Loucy (cell line): Measurements from ENCODE around the gene ZNF593OS.

Experiments used
- H2AFZ ChIP-seq: fragments of 200-600 bp; sonication (generic); 2 replicates; pipeline ENCODE4 v1.6.0; 2016; ENCODE audit warnings: antibody characterized with exemption, mild to moderate bottlenecking, low read length, moderate library complexity
- H3F3A ChIP-seq: fragments of 200-600 bp; 2 replicates; pipeline ENCODE4 v1.6.0; 2016; ENCODE audit warnings: antibody characterized with exemption, low read depth, mild to moderate bottlenecking
- H3K27me3 ChIP-seq: fragments of 200-600 bp; sonication (generic); 2 replicates; pipeline ENCODE4 v1.6.1; 2014; ENCODE audit warnings: low read length, mild to moderate bottlenecking; ENCODE audit not compliant: insufficient read depth, poor library complexity, severe bottlenecking
- H3K36me3 ChIP-seq: fragments of 200-600 bp; sonication (generic); 2 replicates; pipeline ENCODE4 v1.6.1; 2016; ENCODE audit warnings: low read length; ENCODE audit not compliant: insufficient read depth
- H3K4me1 ChIP-seq: fragments of 200-600 bp; sonication (generic); 2 replicates; pipeline ENCODE4 v1.5.1; 2014; ENCODE audit warnings: low read length, mild to moderate bottlenecking; ENCODE audit not compliant: insufficient read depth, poor library complexity, severe bottlenecking
- H3K4me2 ChIP-seq: fragments of 200-600 bp; sonication (generic); 2 replicates; pipeline ENCODE4 v1.6.0; 2014; ENCODE audit warnings: antibody characterized with exemption, low read length, low read depth, mild to moderate bottlenecking; ENCODE audit not compliant: poor library complexity, severe bottlenecking
- H3K4me3 ChIP-seq: fragments of 200-600 bp; sonication (generic); 2 replicates; pipeline ENCODE4 v1.5.1; 2014; ENCODE audit warnings: low read length, mild to moderate bottlenecking, mixed read lengths; ENCODE audit not compliant: poor library complexity, severe bottlenecking
- H3K79me2 ChIP-seq: fragments of 200-600 bp; sonication (generic); 2 replicates; pipeline ENCODE4 v1.6.1; 2014; ENCODE audit warnings: low read length; ENCODE audit not compliant: insufficient read depth
- H3K9ac ChIP-seq: fragments of 200-600 bp; sonication (generic); 2 replicates; pipeline ENCODE4 v1.6.0; 2014; ENCODE audit warnings: mild to moderate bottlenecking, low read depth, low read length, moderate library complexity; ENCODE audit not compliant: poor library complexity, severe bottlenecking
- H3K9me2 ChIP-seq: fragments of 200-600 bp; sonication (generic); replicated peaks from 2 replicates; pipeline ENCODE4 v1.6.1; 2016; ENCODE audit warnings: low read depth, low read length, mixed read lengths
- H3K9me3 ChIP-seq: fragments of 200-600 bp; sonication (generic); 2 replicates; pipeline ENCODE4 v1.6.1; 2014; ENCODE audit warnings: mild to moderate bottlenecking, antibody characterized with exemption, low read length, low read depth; ENCODE audit not compliant: insufficient read depth
- H4K20me1 ChIP-seq: fragments of 200-600 bp; sonication (generic); 2 replicates; pipeline ENCODE4 v1.6.0; 2014; ENCODE audit warnings: antibody characterized with exemption, low read length, mild to moderate bottlenecking; ENCODE audit not compliant: insufficient read depth, poor library complexity, severe bottlenecking
- CTCF ChIP-seq: fragments of 200-600 bp; sonication (generic); conservative IDR thresholded peaks from 2 replicates; pipeline ENCODE4 v1.5.1; 2014; ENCODE audit warnings: mild to moderate bottlenecking, antibody characterized with exemption, low read length
- EZH2phosphoT487 ChIP-seq: fragments of 200-600 bp; IDR thresholded peaks from 2 replicates; pipeline ENCODE4 v1.6.1; 2018; ENCODE audit warnings: antibody characterized with exemption, mild to moderate bottlenecking, moderate library complexity, borderline replicate concordance

Gene ZNF593OS

DNA sequence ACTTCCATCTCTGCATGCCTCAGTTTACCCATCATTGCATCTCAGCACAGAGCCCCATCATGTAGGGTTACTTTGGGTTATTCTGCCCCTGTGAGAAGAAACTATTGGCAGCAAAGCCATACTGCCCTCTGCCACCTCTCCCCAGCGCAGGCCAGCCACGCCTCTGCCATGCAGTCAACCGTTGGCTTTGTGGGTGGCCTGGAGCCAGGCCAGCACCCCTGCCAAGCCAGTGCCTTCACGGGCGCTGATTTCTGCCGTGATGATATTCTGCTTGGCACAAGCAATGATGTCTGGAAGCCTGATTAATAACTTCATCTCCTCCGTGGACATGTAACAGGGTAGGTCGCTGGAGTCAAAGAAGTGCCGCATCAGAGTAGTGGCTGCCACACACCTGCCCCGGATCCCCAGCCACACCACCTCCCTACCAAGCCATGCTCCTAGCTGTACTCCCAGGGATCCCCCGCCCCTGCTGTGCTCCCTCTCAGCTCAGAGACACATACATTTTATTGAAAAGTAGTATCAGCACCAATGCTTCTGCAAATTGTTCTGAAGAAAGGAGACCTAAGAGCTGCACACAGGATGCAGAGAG lies 47.4 kb upstream of the ZNF593OS start:
- Histone ChIP-seq H3K36me3 (no peaks in the 10 kb centered on the region), H3K27me3 (no peaks in the 10 kb centered on the region), H3F3A (no peaks in the 10 kb centered on the region), H2AFZ (no peak overlapping the region), H3K9ac (no peak overlapping the region), H4K20me1 (no peaks in the 10 kb centered on the region), H3K4me2 (no peak overlapping the region), H3K79me2 (no peaks in the 10 kb centered on the region), H3K9me3 (no peaks in the 10 kb centered on the region), H3K9me2 (no peaks in the 10 kb centered on the region), H3K4me1 (no peaks in the 10 kb centered on the region), H3K4me3 (no peak overlapping the region)
- TF ChIP-seq CTCF (no peak), EZH2phosphoT487 (no peak)

- H3F3A ChIP-seq, result no peaks in the 10 kb centered on the region
- no peaks in the 10 kb centered on the region for H3K9me3 ChIP-seq
- H3K36me3 ChIP-seq, result no peaks in the 10 kb centered on the region
- TF ChIP-seq EZH2phosphoT487, result no peak
- TF ChIP-seq CTCF, result no peak
- H3K9me2 ChIP-seq, result no peaks in the 10 kb centered on the region
- no peak overlapping the region for H2AFZ ChIP-seq
- H3K9ac ChIP-seq, result no peak overlapping the region
- H3K4me2 ChIP-seq, result no peak overlapping the region
- no peaks in the 10 kb centered on the region for H4K20me1 ChIP-seq
- H3K79me2 ChIP-seq, result no peaks in the 10 kb centered on the region
- no peaks in the 10 kb centered on the region for H3K4me1 ChIP-seq
- H3K4me3 ChIP-seq, result no peak overlapping the region
- H3K27me3 ChIP-seq, result no peaks in the 10 kb centered on the region
These were observed 43.6 kb upstream of the ZNF593OS start for GRCh38 chr1:26215246-26215645.

DNA sequence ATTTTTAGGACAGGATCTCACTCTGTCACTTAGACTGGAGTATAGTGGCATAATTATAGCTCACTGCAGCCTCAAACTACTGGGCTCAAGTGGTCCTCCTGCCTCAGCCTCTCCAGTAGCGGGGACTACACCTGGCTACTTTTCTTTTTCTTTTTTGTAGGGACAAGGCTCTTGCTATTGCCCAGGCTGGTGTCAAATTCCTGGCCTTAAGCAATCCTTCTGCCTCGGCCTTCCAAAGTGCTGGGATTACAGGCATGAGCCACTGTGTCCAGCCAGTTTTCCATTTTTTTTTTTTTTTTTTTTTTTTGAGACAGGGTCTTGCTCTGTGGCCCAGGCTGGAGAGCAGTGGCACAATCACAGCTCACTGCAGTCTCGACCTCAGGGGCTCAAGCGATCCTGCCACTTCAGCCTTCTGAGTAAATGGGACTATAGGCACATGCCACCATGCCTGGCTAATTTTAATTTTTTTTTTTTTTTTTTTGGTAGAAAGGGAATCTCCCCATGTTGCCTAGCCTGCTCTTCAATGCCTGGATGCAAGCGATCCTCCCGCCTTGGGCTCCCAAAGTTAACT lies 41.8 kb upstream of the ZNF593OS start:
- Histone ChIP-seq H3K79me2 (no peaks in the 10 kb centered on the region), H4K20me1 (no peaks in the 10 kb centered on the region), H3K36me3 (no peaks in the 10 kb centered on the region), H3K9me2 (no peaks in the 10 kb centered on the region), H3K9me3 (no peaks in the 10 kb centered on the region), H3K4me3 (no peak overlapping the region), H3F3A (no peaks in the 10 kb centered on the region), H3K4me1 (no peaks in the 10 kb centered on the region), H3K4me2 (no peak overlapping the region), H3K9ac (no peak overlapping the region), H3K27me3 (no peaks in the 10 kb centered on the region), H2AFZ (no peak overlapping the region)
- TF ChIP-seq EZH2phosphoT487 (no peak), CTCF (no peak)
